Measurements from ENCODE around the gene ATG13.

DNA sequence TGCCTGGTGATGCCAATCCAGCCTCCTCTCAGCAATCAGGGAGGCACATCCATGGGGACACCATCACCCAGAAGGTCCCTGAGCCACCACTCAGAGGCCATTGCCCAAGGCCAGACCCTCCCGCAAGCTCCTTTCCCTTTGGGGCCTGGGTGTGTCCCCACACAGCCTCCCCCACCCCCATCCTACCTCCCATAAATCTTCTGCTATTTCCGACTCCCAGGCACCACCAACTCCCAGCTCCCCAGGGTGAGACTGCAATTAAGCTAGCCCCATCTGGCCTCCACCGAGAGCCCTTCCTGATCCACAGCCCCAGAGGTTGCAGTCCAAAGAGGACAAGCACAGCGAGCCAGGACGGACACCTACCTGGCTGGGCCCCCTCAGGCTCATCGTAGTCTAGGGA, 76.7 kb downstream of the ATG13 start:
- TF ChIP-seq, protein P1, sequence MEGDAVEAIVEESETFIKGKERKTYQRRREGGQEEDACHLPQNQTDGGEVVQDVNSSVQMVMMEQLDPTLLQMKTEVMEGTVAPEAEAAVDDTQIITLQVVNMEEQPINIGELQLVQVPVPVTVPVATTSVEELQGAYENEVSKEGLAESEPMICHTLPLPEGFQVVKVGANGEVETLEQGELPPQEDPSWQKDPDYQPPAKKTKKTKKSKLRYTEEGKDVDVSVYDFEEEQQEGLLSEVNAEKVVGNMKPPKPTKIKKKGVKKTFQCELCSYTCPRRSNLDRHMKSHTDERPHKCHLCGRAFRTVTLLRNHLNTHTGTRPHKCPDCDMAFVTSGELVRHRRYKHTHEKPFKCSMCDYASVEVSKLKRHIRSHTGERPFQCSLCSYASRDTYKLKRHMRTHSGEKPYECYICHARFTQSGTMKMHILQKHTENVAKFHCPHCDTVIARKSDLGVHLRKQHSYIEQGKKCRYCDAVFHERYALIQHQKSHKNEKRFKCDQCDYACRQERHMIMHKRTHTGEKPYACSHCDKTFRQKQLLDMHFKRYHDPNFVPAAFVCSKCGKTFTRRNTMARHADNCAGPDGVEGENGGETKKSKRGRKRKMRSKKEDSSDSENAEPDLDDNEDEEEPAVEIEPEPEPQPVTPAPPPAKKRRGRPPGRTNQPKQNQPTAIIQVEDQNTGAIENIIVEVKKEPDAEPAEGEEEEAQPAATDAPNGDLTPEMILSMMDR (IDR thresholded peaks at IDR 0.05), result no peak
- TF ChIP-seq EZH2phosphoT487 (IDR thresholded peaks at IDR 0.05; ENCODE audit: borderline replicate concordance, low read depth), result no peak
- no peak for TF ChIP-seq GABPA (IDR thresholded peaks at IDR 0.05; ENCODE audit: low read depth)
- no peak for TF ChIP-seq MAX (IDR thresholded peaks at IDR 0.05; ENCODE audit: low read depth)
- TF ChIP-seq EP300 (IDR thresholded peaks at IDR 0.05; ENCODE audit: borderline replicate concordance in 1 of 2, low read depth in 1 of 2, low read length in 1 of 2), result no peak
- no peak for TF ChIP-seq FOXJ3 (CRISPR knock-in tag; IDR thresholded peaks at IDR 0.05)
- TF ChIP-seq ELF1 (IDR thresholded peaks at IDR 0.05), result no peak
- no peak for TF ChIP-seq POLR2AphosphoS5 (IDR thresholded peaks at IDR 0.05; ENCODE audit: low read depth, low read length)
- no peak for TF ChIP-seq MEF2A (IDR thresholded peaks at IDR 0.05; ENCODE audit: borderline replicate concordance, low read depth)
- TF ChIP-seq RCOR1 (IDR thresholded peaks at IDR 0.05; ENCODE audit: low read length), result no peak
- no peak for TF ChIP-seq FOSL2 (IDR thresholded peaks at IDR 0.05; ENCODE audit: borderline replicate concordance, low read depth)
- TF ChIP-seq PBX3 (IDR thresholded peaks at IDR 0.05), result no peak

Data from SK-N-SH (cell line).